Keratinocyte (primary cell): ENCODE results near the gene ROR2. TPM values are rescaled to one million over a fixed set of nuclear protein-coding genes. Genes with fewer than 3 reads are reported as not detected.
A peak's percentile ranks its signal among the peaks of the same experiment; 100 is the strongest.

ENCODE experiments used
- DNase-seq: peaks from one replicate; pipeline ENCODE4 v3.0.0-alpha.2; 2011; ENCODE audit warnings: low read depth, missing footprints, low spot score
- FAIRE-seq: peaks from 2 replicates; lab custom pipeline; 2011; peaks lifted over from hg19 to GRCh38; lab: Jason Lieb, UNC
- H2AFZ ChIP-seq: 2 replicates; pipeline ENCODE4 v1.6.0; 2012; ENCODE audit warnings: low read length, control low read depth, inconsistent platforms; ENCODE audit not compliant: control insufficient read depth
- H3K27ac ChIP-seq: 2 replicates; pipeline ENCODE4 v1.5.1; 2011; ENCODE audit warnings: low read length; ENCODE audit not compliant: control insufficient read depth, insufficient read depth
- H3K27me3 ChIP-seq: 3 replicates; pipeline ENCODE4 v1.6.0; 2011; ENCODE audit warnings: low read length; ENCODE audit not compliant: control insufficient read depth, insufficient read depth; ENCODE audit errors: extremely low read depth
- H3K36me3 ChIP-seq, 2 experiments: 2 replicates in 1 of 2; 3 replicates in 1 of 2; pipeline ENCODE4 v1.5.1; 2011; ENCODE audit warnings: low read length in 2 of 2, mild to moderate bottlenecking in 1 of 2; ENCODE audit not compliant: control insufficient read depth in 2 of 2, insufficient read depth in 2 of 2; ENCODE audit errors: extremely low read depth in 1 of 2
- H3K4me1 ChIP-seq: 3 replicates; pipeline ENCODE4 v1.5.1; 2011; ENCODE audit warnings: low read length; ENCODE audit not compliant: control insufficient read depth, insufficient read depth; ENCODE audit errors: extremely low read depth
- H3K4me2 ChIP-seq: 3 replicates; pipeline ENCODE4 v1.6.0; 2011; ENCODE audit warnings: low read depth, low read length; ENCODE audit not compliant: control insufficient read depth, insufficient read depth; ENCODE audit errors: extremely low read depth
- H3K4me3 ChIP-seq, 3 experiments: fragments of 200-600 bp in 1 of 3; sonication (generic) in 1 of 3; 2 replicates in 2 of 3; 3 replicates in 1 of 3; pipeline ENCODE4 v1.5.1; 2011 to 2016; ENCODE audit warnings: low read length in 3 of 3, mild to moderate bottlenecking in 3 of 3, control low read depth in 2 of 3, inconsistent platforms in 1 of 3, low read depth in 1 of 3, mixed read lengths in 1 of 3, mixed run types in 1 of 3, moderate library complexity in 1 of 3; ENCODE audit not compliant: control insufficient read depth in 2 of 3, insufficient read depth in 2 of 3; ENCODE audit errors: extremely low read depth in 1 of 3
- H3K79me2 ChIP-seq: 2 replicates; pipeline ENCODE4 v1.6.0; 2012; ENCODE audit warnings: low read length; ENCODE audit not compliant: control insufficient read depth, insufficient read depth
- H3K9ac ChIP-seq: 3 replicates; pipeline ENCODE4 v1.6.0; 2011; ENCODE audit warnings: low read length; ENCODE audit not compliant: control insufficient read depth, insufficient read depth; ENCODE audit errors: extremely low read depth
- H3K9me1 ChIP-seq: 3 replicates; pipeline ENCODE4 v1.6.0; 2011; ENCODE audit warnings: low read length; ENCODE audit not compliant: control insufficient read depth, insufficient read depth; ENCODE audit errors: extremely low read depth
- H3K9me3 ChIP-seq: 2 replicates; pipeline ENCODE4 v1.5.1; 2012; ENCODE audit warnings: low read depth, low read length; ENCODE audit not compliant: control insufficient read depth
- H4K20me1 ChIP-seq: 3 replicates; pipeline ENCODE4 v1.6.0; 2011; ENCODE audit warnings: low read length; ENCODE audit not compliant: control insufficient read depth, insufficient read depth; ENCODE audit errors: extremely low read depth
- EZH2 ChIP-seq: IDR thresholded peaks from one replicate; pipeline ENCODE4 v1.6.1; 2012; ENCODE audit warnings: inconsistent platforms, mild to moderate bottlenecking, low read length, moderate library complexity
- dilution Hi-C: fragments of 300-500 bp; cut with MboI; formaldehyde crosslinking; loops from one replicate; pipeline ENCODE4 v1.7.0; 2020; ENCODE audit warnings: low sequenced_read_pairs; ENCODE audit not compliant: extremely low pct_ligation_motif_present
- polyA plus RNA-seq, 5 experiments: library from polyadenylated mRNA; depleted of rRNA in 3 of 5; stranded (reverse) in 3 of 5; stranded (forward) in 1 of 5; unstranded in 1 of 5; fragments of >200 nt; gene quantifications; 1 replicate in 1 of 5; 2 replicates in 3 of 5; 3 replicates in 1 of 5; pipeline versions ENCODE4 v1.2.1 to v1.2.3, GENCODE V29; 2011 to 2012; ENCODE audit warnings: missing spikeins in 2 of 5, low read depth in 1 of 5, low replicate concordance in 1 of 5
- TF ChIP-seq, protein P1 (sequence below), 3 experiments: IDR thresholded peaks in 1 of 3; conservative IDR thresholded peaks in 1 of 3; optimal IDR thresholded peaks in 1 of 3; 2 replicates in 2 of 3; 3 replicates in 1 of 3; pipeline versions ENCODE3 to v1.5.1; 2011; ENCODE audit warnings: low read length in 3 of 3, mild to moderate bottlenecking in 3 of 3, moderate library complexity in 2 of 3, control low read depth in 1 of 3, inconsistent platforms in 1 of 3; ENCODE audit not compliant: insufficient read depth in 2 of 3; ENCODE audit errors: extremely low read depth in 1 of 3

Gene ROR2
- polyA plus RNA-seq, 1 donor (not counting 4 experiments of a cell fraction or from before 2014, with no cell fraction given) = 0.22 TPM

DNA sequence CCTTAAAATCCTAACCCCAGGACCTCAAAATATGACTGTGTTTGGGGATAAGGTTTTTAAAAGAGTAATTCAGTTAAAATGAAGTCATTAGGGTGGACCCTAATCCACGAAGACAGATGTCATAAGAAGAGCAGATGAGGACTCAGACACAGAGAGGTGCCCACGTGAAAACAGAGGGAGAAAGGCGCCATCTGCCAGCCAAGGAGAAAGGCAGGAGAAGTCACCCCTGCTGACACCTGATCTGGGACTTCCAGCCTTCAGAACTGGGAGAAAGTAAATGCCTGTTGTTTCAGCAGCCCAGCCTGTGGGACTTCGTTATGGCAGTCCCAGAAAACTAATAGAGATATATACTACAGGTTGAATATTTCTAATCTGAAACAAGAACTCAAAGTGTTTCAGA lies 67.4 kb downstream of the ROR2 start:
- H3K27me3 ChIP-seq = no peaks in the 10 kb centered on the region
- FAIRE-seq (no peak), DNase-seq (no peak)
- H3K9ac ChIP-seq = no peak overlapping the region
- H3K36me3 ChIP-seq = no peaks in the 10 kb centered on the region
- H3K4me2 ChIP-seq = no peak overlapping the region
- H2AFZ ChIP-seq = no peak overlapping the region
- dilution Hi-C loops = no loop called here
- H3K4me3 ChIP-seq = no peak overlapping the region
- no peak overlapping the region for H3K27ac ChIP-seq
- TF ChIP-seq, protein P1, sequence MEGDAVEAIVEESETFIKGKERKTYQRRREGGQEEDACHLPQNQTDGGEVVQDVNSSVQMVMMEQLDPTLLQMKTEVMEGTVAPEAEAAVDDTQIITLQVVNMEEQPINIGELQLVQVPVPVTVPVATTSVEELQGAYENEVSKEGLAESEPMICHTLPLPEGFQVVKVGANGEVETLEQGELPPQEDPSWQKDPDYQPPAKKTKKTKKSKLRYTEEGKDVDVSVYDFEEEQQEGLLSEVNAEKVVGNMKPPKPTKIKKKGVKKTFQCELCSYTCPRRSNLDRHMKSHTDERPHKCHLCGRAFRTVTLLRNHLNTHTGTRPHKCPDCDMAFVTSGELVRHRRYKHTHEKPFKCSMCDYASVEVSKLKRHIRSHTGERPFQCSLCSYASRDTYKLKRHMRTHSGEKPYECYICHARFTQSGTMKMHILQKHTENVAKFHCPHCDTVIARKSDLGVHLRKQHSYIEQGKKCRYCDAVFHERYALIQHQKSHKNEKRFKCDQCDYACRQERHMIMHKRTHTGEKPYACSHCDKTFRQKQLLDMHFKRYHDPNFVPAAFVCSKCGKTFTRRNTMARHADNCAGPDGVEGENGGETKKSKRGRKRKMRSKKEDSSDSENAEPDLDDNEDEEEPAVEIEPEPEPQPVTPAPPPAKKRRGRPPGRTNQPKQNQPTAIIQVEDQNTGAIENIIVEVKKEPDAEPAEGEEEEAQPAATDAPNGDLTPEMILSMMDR (optimal IDR thresholded peaks at IDR 0.05 in 1 of 3, IDR thresholded peaks at IDR 0.05 in 1 of 3, conservative IDR thresholded peaks at IDR 0.05 in 1 of 3; ENCODE audit: extremely low read depth in 1 of 3, insufficient read depth in 2 of 3, low read length in 3 of 3) = peak in 2 of 3 experiments; percentile 33 to 57
- TF ChIP-seq EZH2 = no peak
- no peaks in the 10 kb centered on the region for H3K9me3 ChIP-seq
- H4K20me1 ChIP-seq = no peaks in the 10 kb centered on the region
- H3K4me1 ChIP-seq = peaks cover 3% of the 10 kb centered on the region
- H3K79me2 ChIP-seq = no peaks in the 10 kb centered on the region
- H3K9me1 ChIP-seq = no peaks in the 10 kb centered on the region

DNA sequence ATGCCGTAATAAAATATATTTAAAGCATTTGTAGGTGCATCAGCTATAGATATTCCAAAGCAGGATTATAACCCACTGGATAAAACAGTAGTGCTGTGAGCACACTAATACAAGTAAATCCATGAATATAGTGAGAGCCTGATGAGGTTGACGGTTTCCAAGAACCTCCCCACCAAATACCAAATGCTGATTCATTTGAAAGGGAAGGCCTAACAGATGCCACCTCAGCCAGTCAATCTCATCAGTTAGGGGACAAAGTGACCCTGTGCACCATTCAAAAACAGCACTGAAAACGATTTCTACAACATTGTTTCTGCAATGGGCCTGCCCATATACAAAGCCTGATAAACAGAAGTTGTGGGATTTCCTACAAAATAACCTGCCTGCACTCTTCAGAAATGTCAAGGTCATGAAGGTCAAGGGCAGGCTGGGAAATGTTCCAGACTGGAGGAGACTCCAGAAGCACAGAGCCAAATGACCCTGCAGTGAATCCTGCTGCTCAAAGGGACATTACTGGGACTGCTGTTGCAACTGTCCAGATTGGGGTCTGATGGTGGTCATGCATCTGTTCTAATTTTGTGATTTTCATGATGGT lies 69.6 kb downstream of the ROR2 start:
- no peaks in the 10 kb centered on the region for H4K20me1 ChIP-seq
- H3K4me3 ChIP-seq = no peak overlapping the region
- no peaks in the 10 kb centered on the region for H3K36me3 ChIP-seq
- no peaks in the 10 kb centered on the region for H3K27me3 ChIP-seq
- H2AFZ ChIP-seq = no peak overlapping the region
- no peak overlapping the region for H3K27ac ChIP-seq
- DNase-seq (no peak), FAIRE-seq (no peak)
- H3K4me2 ChIP-seq = no peak overlapping the region
- TF ChIP-seq, protein P1 (optimal IDR thresholded peaks at IDR 0.05 in 1 of 3, IDR thresholded peaks at IDR 0.05 in 1 of 3, conservative IDR thresholded peaks at IDR 0.05 in 1 of 3; ENCODE audit: extremely low read depth in 1 of 3, insufficient read depth in 2 of 3, low read length in 3 of 3) = no peak
- no peak for TF ChIP-seq EZH2
- no peaks in the 10 kb centered on the region for H3K9me1 ChIP-seq
- H3K9me3 ChIP-seq = no peaks in the 10 kb centered on the region
- peaks cover 3% of the 10 kb centered on the region for H3K4me1 ChIP-seq
- H3K79me2 ChIP-seq = no peaks in the 10 kb centered on the region
- no peak overlapping the region for H3K9ac ChIP-seq
- dilution Hi-C loops = no loop called here
